H9 (cell line): Measurements from ENCODE around the gene OSBPL2. TPM values are rescaled to one million over a fixed set of nuclear protein-coding genes. Genes with fewer than 3 reads are reported as not detected.

Source experiments
- DNase-seq: peaks from one replicate; pipeline ENCODE4 v3.0.0-alpha.2; 2017
- H2AFZ ChIP-seq: one replicate; pipeline ENCODE4 v1.6.1; 2013; ENCODE audit warnings: mild to moderate bottlenecking, low read length, control low read depth, moderate library complexity
- H2AK5ac ChIP-seq: 2 replicates; pipeline ENCODE4 v1.6.1; 2013; ENCODE audit warnings: low read length, control low read depth, mixed read lengths; ENCODE audit not compliant: insufficient read length
- H2BK120ac ChIP-seq: one replicate; pipeline ENCODE4 v1.6.1; 2013; ENCODE audit warnings: low read depth, mild to moderate bottlenecking, low read length, control low read depth, inconsistent platforms; ENCODE audit not compliant: poor library complexity, severe bottlenecking
- H2BK12ac ChIP-seq: 2 replicates; pipeline ENCODE4 v1.6.1; 2013; ENCODE audit warnings: low read length, control low read depth, mixed read lengths, low read depth; ENCODE audit not compliant: insufficient read length
- H2BK15ac ChIP-seq: 2 replicates; pipeline ENCODE4 v1.6.1; 2013; ENCODE audit warnings: low read depth, low read length, control low read depth
- H2BK20ac ChIP-seq: one replicate; pipeline ENCODE4 v1.6.1; 2013; ENCODE audit warnings: low read depth, mild to moderate bottlenecking, low read length, control low read depth, inconsistent platforms; ENCODE audit not compliant: poor library complexity, severe bottlenecking
- H2BK5ac ChIP-seq: 2 replicates; pipeline ENCODE4 v1.6.1; 2013; ENCODE audit warnings: low read length, control low read depth, mixed read lengths; ENCODE audit not compliant: insufficient read length
- H3K14ac ChIP-seq: 2 replicates; pipeline ENCODE4 v1.6.1; 2013; ENCODE audit warnings: low read length, control low read depth; ENCODE audit not compliant: insufficient read depth
- H3K18ac ChIP-seq: 2 replicates; pipeline ENCODE4 v1.6.1; 2013; ENCODE audit warnings: low read depth, mild to moderate bottlenecking, mixed read lengths, low read length, control low read depth; ENCODE audit not compliant: insufficient read length
- H3K23ac ChIP-seq: 2 replicates; pipeline ENCODE4 v1.6.1; 2013; ENCODE audit warnings: low read length, control low read depth, mixed read lengths, low read depth; ENCODE audit not compliant: insufficient read length
- H3K23me2 ChIP-seq: 2 replicates; pipeline ENCODE4 v1.6.1; 2013; ENCODE audit warnings: low read depth, mild to moderate bottlenecking, mixed read lengths, low read length, control low read depth; ENCODE audit not compliant: insufficient read length, poor library complexity, severe bottlenecking
- H3K27ac ChIP-seq: 2 replicates; pipeline ENCODE4 v1.5.1; 2013; ENCODE audit warnings: low read length, control low read depth, mixed read lengths, low read depth; ENCODE audit not compliant: insufficient read length
- H3K27me3 ChIP-seq: 2 replicates; pipeline ENCODE4 v1.6.1; 2013; ENCODE audit warnings: low read length, control low read depth, inconsistent platforms; ENCODE audit not compliant: insufficient read depth
- H3K4ac ChIP-seq: 2 replicates; pipeline ENCODE4 v1.6.1; 2013; ENCODE audit warnings: low read depth, mild to moderate bottlenecking, control low read depth, inconsistent platforms, low read length, moderate library complexity
- H3K4me1 ChIP-seq: 2 replicates; pipeline ENCODE4 v1.6.1; 2013; ENCODE audit warnings: low read length, control low read depth, inconsistent platforms; ENCODE audit not compliant: insufficient read depth
- H3K4me2 ChIP-seq: 2 replicates; pipeline ENCODE4 v1.6.1; 2013; ENCODE audit warnings: low read length, control low read depth, mixed read lengths; ENCODE audit not compliant: insufficient read length, insufficient read depth
- H3K56ac ChIP-seq: 2 replicates; pipeline ENCODE4 v1.6.1; 2013; ENCODE audit warnings: low read depth, mild to moderate bottlenecking, mixed read lengths, low read length, control low read depth; ENCODE audit not compliant: insufficient read length
- H3K79me1 ChIP-seq: 2 replicates; pipeline ENCODE4 v1.6.1; 2013; ENCODE audit warnings: low read depth, mild to moderate bottlenecking, moderate library complexity, low read length, control low read depth, inconsistent platforms; ENCODE audit not compliant: insufficient read depth, poor library complexity, severe bottlenecking
- H3K79me2 ChIP-seq: 2 replicates; pipeline ENCODE4 v1.6.1; 2013; ENCODE audit warnings: low read length, control low read depth, inconsistent platforms; ENCODE audit not compliant: insufficient read depth
- H3K9ac ChIP-seq: 2 replicates; pipeline ENCODE4 v1.6.1; 2013; ENCODE audit warnings: low read length, control low read depth, mixed read lengths; ENCODE audit not compliant: insufficient read length; ENCODE audit errors: extremely low read depth
- H3K9me3 ChIP-seq: one replicate; pipeline ENCODE4 v1.6.1; 2013; ENCODE audit warnings: low read depth, low read length, inconsistent platforms; ENCODE audit not compliant: control insufficient read depth
- H3T11ph ChIP-seq: one replicate; pipeline ENCODE4 v1.6.1; 2013; ENCODE audit warnings: mild to moderate bottlenecking, low read length, control low read depth, inconsistent platforms
- H4K20me1 ChIP-seq: one replicate; pipeline ENCODE4 v1.6.1; 2013; ENCODE audit not compliant: control insufficient read depth, insufficient read length, insufficient read depth
- H4K5ac ChIP-seq: 2 replicates; pipeline ENCODE4 v1.6.1; 2013; ENCODE audit warnings: low read depth, mild to moderate bottlenecking, mixed read lengths, low read length, control low read depth; ENCODE audit not compliant: insufficient read length
- H4K8ac ChIP-seq: replicated peaks from 2 replicates; pipeline ENCODE4 v1.6.1; 2013; ENCODE audit warnings: low read length, control low read depth, mixed read lengths, low read depth; ENCODE audit not compliant: insufficient read length
- H4K91ac ChIP-seq: 2 replicates; pipeline ENCODE4 v1.6.1; 2013; ENCODE audit warnings: low read depth, mild to moderate bottlenecking, moderate library complexity, mixed read lengths, low read length, control low read depth; ENCODE audit not compliant: insufficient read length
- H3K27ac Mint-ChIP-seq, 3 experiments: 2 replicates in 2 of 3; 3 replicates in 1 of 3; pipeline ENCODE4 v1.8.0; 2020 to 2021; ENCODE audit warnings: mixed read lengths in 3 of 3, mild to moderate bottlenecking in 1 of 3, moderate library complexity in 1 of 3
- H3K27me3 Mint-ChIP-seq: 2 replicates; pipeline ENCODE4 v1.8.0; 2021; ENCODE audit warnings: low read depth, mild to moderate bottlenecking, moderate library complexity, mixed read lengths
- H3K36me3 Mint-ChIP-seq, 3 experiments: 2 replicates in 2 of 3; 3 replicates in 1 of 3; pipeline ENCODE4 v1.8.0; 2020 to 2021; ENCODE audit warnings: low read depth in 3 of 3, mixed read lengths in 3 of 3; ENCODE audit not compliant: insufficient read depth in 1 of 3
- H3K4me1 Mint-ChIP-seq, 2 experiments: 2 replicates each; pipeline ENCODE4 v1.8.0; 2020; ENCODE audit warnings: mixed read lengths in 2 of 2
- H3K4me3 Mint-ChIP-seq, 2 experiments: 2 replicates in 1 of 2; 3 replicates in 1 of 2; pipeline ENCODE4 v1.8.0; 2020 to 2021; ENCODE audit warnings: mild to moderate bottlenecking in 2 of 2, mixed read lengths in 2 of 2, moderate library complexity in 1 of 2
- H3K9me3 Mint-ChIP-seq, 2 experiments: 2 replicates in 1 of 2; 3 replicates in 1 of 2; pipeline ENCODE4 v1.8.0; 2020; ENCODE audit warnings: mild to moderate bottlenecking in 2 of 2, mixed read lengths in 2 of 2, moderate library complexity in 1 of 2
- WGBS: extraction: QIAGEN DNeasy Blood & Tissue Kit; methylation state at CpG from one replicate; pipeline ENCODE4 v1.1.7; 2013; ENCODE audit warnings: missing lambda C conversion rate, low lambda C conversion rate, mixed read lengths; ENCODE audit not compliant: insufficient read length; ENCODE audit errors: extremely low coverage; 5-methylcytosine and 5-hydroxymethylcytosine counted together
- total RNA-seq: library from RNA; stranded (reverse); gene quantifications from 2 replicates; pipeline ENCODE4 v1.2.1, GENCODE V29; 2021
- TF ChIP-seq, protein P1 (sequence below): fragments of 200-600 bp; sonication (generic); conservative IDR thresholded peaks from 3 replicates; pipeline ENCODE4 v1.8.0; 2021; ENCODE audit warnings: antibody characterized with exemption, mild to moderate bottlenecking

OSBPL2 gene
- total RNA-seq, 1 experiment from 2014 or later: 47.3 TPM

DNA sequence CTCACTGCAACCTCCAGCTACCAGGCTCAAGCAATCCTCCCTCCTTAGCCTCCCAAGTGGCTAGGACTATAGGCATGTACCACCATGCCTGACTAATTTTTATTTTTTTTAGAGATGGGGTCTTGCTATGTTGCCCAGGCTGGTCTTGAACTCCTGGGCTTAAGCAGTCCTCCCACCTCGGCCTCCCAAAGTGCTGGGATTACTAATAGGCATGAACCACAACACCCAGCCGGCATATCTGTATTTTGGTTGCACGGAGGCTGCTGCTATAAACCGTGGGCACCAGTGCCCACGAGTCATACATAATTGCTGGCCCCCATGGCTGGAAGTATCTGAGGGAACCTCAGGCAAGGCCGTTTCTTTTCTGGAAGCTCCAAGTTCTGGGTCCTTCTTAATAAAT lies 46.1 kb downstream of the OSBPL2 start:
- Histone ChIP-seq H4K91ac (no peak overlapping the region), H3K4me1 (no peaks in the 10 kb centered on the region), H2BK120ac (no peak overlapping the region), H3K4ac (no peak overlapping the region), H3K14ac (no peak overlapping the region), H3K79me1 (no peaks in the 10 kb centered on the region), H2BK5ac (no peak overlapping the region), H2AK5ac (no peak overlapping the region), H3T11ph (no peak overlapping the region), H2AFZ (no peak overlapping the region), H3K23ac (no peak overlapping the region), H4K20me1 (no peaks in the 10 kb centered on the region), H3K4me2 (no peak overlapping the region), H4K8ac (no peak overlapping the region), H3K9me3 (no peaks in the 10 kb centered on the region), H3K18ac (no peak overlapping the region), H4K5ac (no peak overlapping the region), H2BK15ac (no peak overlapping the region), H3K27ac (no peak overlapping the region), H3K79me2 (no peaks in the 10 kb centered on the region), H2BK20ac (no peak overlapping the region), H2BK12ac (no peak overlapping the region), H3K9ac (no peak overlapping the region), H3K27me3 (no peaks in the 10 kb centered on the region), H3K23me2 (no peaks in the 10 kb centered on the region), H3K56ac (no peak overlapping the region)
- no peak for DNase-seq
- H3K27ac Mint-ChIP-seq: no peak overlapping the region
- no CpG with 5 or more reads among the region's 6 CpGs for WGBS
- H3K36me3 Mint-ChIP-seq: peaks cover 13 to 61% (median 51%) of the 10 kb centered on the region in 3 experiments; a peak in 6 of 7 replicates
- no peak overlapping the region for H3K4me3 Mint-ChIP-seq
- no peaks in the 10 kb centered on the region; a peak in 1 of 5 replicates for H3K9me3 Mint-ChIP-seq
- TF ChIP-seq, protein P1, sequence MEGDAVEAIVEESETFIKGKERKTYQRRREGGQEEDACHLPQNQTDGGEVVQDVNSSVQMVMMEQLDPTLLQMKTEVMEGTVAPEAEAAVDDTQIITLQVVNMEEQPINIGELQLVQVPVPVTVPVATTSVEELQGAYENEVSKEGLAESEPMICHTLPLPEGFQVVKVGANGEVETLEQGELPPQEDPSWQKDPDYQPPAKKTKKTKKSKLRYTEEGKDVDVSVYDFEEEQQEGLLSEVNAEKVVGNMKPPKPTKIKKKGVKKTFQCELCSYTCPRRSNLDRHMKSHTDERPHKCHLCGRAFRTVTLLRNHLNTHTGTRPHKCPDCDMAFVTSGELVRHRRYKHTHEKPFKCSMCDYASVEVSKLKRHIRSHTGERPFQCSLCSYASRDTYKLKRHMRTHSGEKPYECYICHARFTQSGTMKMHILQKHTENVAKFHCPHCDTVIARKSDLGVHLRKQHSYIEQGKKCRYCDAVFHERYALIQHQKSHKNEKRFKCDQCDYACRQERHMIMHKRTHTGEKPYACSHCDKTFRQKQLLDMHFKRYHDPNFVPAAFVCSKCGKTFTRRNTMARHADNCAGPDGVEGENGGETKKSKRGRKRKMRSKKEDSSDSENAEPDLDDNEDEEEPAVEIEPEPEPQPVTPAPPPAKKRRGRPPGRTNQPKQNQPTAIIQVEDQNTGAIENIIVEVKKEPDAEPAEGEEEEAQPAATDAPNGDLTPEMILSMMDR: no peak
- H3K4me1 Mint-ChIP-seq: no peaks in the 10 kb centered on the region
- H3K27me3 Mint-ChIP-seq: no peaks in the 10 kb centered on the region
